ENCODE measurements around the gene HTR3A. TPM values are rescaled to one million over a fixed set of nuclear protein-coding genes. Genes with fewer than 3 reads are reported as not detected.

HTR3A gene
- polyA plus RNA-seq, 4 donors, result 0.06 to 5.7 TPM; not detected in 2

- H3K36me3 ChIP-seq (ENCODE audit: control insufficient read depth in 3 of 3, insufficient read depth in 2 of 3, low read depth in 1 of 3, low read length in 3 of 3), result no peaks in the 10 kb centered on the region
- H3K27me3 ChIP-seq (ENCODE audit: control insufficient read depth in 3 of 3, insufficient read depth in 3 of 3, low read length in 3 of 3), result peaks cover 0 to 4% (median 0%) of the 10 kb centered on the region in 3 donors
- no peak overlapping the region for H3K27ac ChIP-seq (ENCODE audit: low read depth in 1 of 3, low read length in 2 of 3)
- 39 to 56% (median 45%) methylated on average over 6 of the region's 6 CpGs for WGBS, 3 donors
- no peak overlapping the region for H3K4me3 ChIP-seq (ENCODE audit: low read depth in 1 of 3, low read length in 3 of 3)
- no peaks in the 10 kb centered on the region for H3K4me1 ChIP-seq (ENCODE audit: control insufficient read depth in 3 of 3, insufficient read depth in 2 of 3, low read depth in 1 of 3, low read length in 2 of 3)
- H3K9me3 ChIP-seq (ENCODE audit: control insufficient read depth in 2 of 2, insufficient read depth in 1 of 2, low read depth in 1 of 2, low read length in 1 of 2), result no peaks in the 10 kb centered on the region
- FAIRE-seq, result no peak
- DNase-seq, result no peak
Observed at GRCh38 chr11:114015117-114015516, 40.2 kb downstream of the HTR3A start.

DNA sequence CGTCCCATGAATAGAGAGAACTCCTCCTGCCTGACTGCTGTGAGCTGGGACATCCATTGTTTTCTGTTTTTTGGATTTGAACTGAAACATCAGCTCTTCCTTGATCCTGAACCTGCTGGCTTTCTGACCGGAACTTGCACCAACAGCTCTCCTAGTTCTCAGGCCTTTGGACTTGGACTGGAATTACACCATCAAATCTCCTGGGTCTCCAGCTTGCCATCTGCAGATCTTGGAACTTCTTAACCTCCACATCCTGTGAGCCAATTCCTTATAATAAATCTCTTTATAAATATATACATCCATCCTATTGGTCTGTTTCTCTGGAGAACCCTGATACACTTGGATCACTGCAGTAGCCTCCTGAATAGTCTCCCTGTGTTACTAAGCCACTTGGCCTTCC is 42.1 kb downstream of the HTR3A start:
- Histone ChIP-seq H3K27me3 (ENCODE audit: control insufficient read depth in 3 of 3, insufficient read depth in 3 of 3, low read length in 3 of 3) (peaks cover 0 to 4% (median 0%) of the 10 kb centered on the region in 3 donors), H3K36me3 (ENCODE audit: control insufficient read depth in 3 of 3, insufficient read depth in 2 of 3, low read depth in 1 of 3, low read length in 3 of 3) (no peaks in the 10 kb centered on the region), H3K4me3 (ENCODE audit: low read depth in 1 of 3, low read length in 3 of 3) (no peak overlapping the region), H3K9me3 (ENCODE audit: control insufficient read depth in 2 of 2, insufficient read depth in 1 of 2, low read depth in 1 of 2, low read length in 1 of 2) (no peaks in the 10 kb centered on the region), H3K27ac (ENCODE audit: low read depth in 1 of 3, low read length in 2 of 3) (no peak overlapping the region), H3K4me1 (ENCODE audit: control insufficient read depth in 3 of 3, insufficient read depth in 2 of 3, low read depth in 1 of 3, low read length in 2 of 3) (no peaks in the 10 kb centered on the region)
- FAIRE-seq (no peak), DNase-seq (no peak)
- 86 to 100% (median 91%) methylated on average over 2 of the region's 2 CpGs for WGBS, 3 donors

DNA sequence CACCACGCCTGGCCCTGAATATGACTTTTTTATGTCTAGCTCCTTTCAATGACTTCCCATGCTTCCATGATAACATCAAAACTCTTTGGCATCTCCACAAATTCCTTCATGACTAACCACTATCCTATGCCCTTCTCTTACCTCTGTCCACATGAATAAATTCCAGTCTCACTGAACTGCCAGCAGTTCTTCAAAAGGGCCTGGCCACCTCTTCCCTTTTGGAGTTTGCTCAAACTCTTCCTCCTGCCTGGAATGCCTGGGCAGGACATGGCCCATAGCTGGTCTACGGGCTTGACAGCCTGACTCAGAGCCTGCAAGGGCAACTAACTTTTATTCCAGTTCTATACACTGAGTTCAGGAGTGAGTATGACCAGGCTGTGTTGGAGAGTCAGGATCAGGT is 42.8 kb downstream of the HTR3A start:
- H3K27me3 ChIP-seq (ENCODE audit: control insufficient read depth in 3 of 3, insufficient read depth in 3 of 3, low read length in 3 of 3), result peaks cover 0 to 4% (median 0%) of the 10 kb centered on the region in 3 donors
- no peaks in the 10 kb centered on the region for H3K9me3 ChIP-seq (ENCODE audit: control insufficient read depth in 2 of 2, insufficient read depth in 1 of 2, low read depth in 1 of 2, low read length in 1 of 2)
- H3K4me3 ChIP-seq (ENCODE audit: low read depth in 1 of 3, low read length in 3 of 3), result no peak overlapping the region
- H3K27ac ChIP-seq (ENCODE audit: low read depth in 1 of 3, low read length in 2 of 3), result no peak overlapping the region
- FAIRE-seq, result no peak
- no peak for DNase-seq
- no peaks in the 10 kb centered on the region for H3K4me1 ChIP-seq (ENCODE audit: control insufficient read depth in 3 of 3, insufficient read depth in 2 of 3, low read depth in 1 of 3, low read length in 2 of 3)
- no peaks in the 10 kb centered on the region for H3K36me3 ChIP-seq (ENCODE audit: control insufficient read depth in 3 of 3, insufficient read depth in 2 of 3, low read depth in 1 of 3, low read length in 3 of 3)
- 48 to 68% (median 49%) methylated on average over 2 of the region's 2 CpGs for WGBS, 3 donors

DNA sequence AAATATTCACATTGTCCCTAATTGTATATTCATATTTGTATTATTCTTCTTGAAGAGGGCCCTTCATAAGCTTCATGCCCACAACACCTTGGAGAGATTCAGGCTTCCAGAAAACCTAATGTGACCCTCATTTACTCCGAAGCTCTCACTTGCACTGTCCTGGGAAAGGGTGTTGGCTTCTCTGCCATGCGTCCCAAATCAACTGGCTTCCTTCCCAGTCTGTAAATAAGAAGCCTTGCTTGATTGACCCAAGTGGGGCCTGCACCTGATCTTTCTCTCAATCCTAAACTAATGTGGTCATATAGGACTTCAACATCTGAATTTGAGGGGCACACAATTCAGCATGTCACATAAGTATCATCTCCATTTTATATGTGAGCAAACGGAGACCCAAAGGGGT is 44.1 kb downstream of the HTR3A start:
- FAIRE-seq (no peak), DNase-seq (no peak)
- Histone ChIP-seq H3K4me3 (ENCODE audit: low read depth in 1 of 3, low read length in 3 of 3) (no peak overlapping the region), H3K4me1 (ENCODE audit: control insufficient read depth in 3 of 3, insufficient read depth in 2 of 3, low read depth in 1 of 3, low read length in 2 of 3) (no peaks in the 10 kb centered on the region), H3K36me3 (ENCODE audit: control insufficient read depth in 3 of 3, insufficient read depth in 2 of 3, low read depth in 1 of 3, low read length in 3 of 3) (no peaks in the 10 kb centered on the region), H3K27me3 (ENCODE audit: control insufficient read depth in 3 of 3, insufficient read depth in 3 of 3, low read length in 3 of 3) (peaks cover 0 to 4% (median 0%) of the 10 kb centered on the region in 3 donors), H3K27ac (ENCODE audit: low read depth in 1 of 3, low read length in 2 of 3) (no peak overlapping the region), H3K9me3 (ENCODE audit: control insufficient read depth in 2 of 2, insufficient read depth in 1 of 2, low read depth in 1 of 2, low read length in 1 of 2) (no peaks in the 10 kb centered on the region)
- 42 to 68% (median 53%) methylated on average over 3 of the region's 3 CpGs for WGBS, 3 donors

DNA sequence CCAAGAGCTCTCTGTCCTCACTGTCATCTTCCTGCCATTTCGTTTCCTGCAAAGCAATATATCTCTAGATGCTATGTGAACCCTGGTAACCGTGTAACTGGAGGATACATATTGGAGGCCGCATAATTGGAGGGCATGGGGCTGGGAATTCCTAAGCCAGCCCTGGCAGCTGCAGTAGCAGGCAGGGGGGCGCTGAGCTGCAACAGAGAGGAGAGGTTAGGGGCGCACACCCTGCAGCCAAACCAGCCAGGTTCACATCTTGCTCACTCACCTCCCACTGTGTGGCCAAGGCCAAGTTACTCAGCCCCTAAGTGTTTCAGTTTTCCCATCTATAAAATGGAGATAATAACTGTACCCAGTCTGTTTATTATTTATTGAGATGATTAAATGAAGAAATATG is 44.7 kb downstream of the HTR3A start:
- no peak for FAIRE-seq
- Histone ChIP-seq H3K27ac (ENCODE audit: low read depth in 1 of 3, low read length in 2 of 3) (no peak overlapping the region), H3K36me3 (ENCODE audit: control insufficient read depth in 3 of 3, insufficient read depth in 2 of 3, low read depth in 1 of 3, low read length in 3 of 3) (no peaks in the 10 kb centered on the region), H3K27me3 (ENCODE audit: control insufficient read depth in 3 of 3, insufficient read depth in 3 of 3, low read length in 3 of 3) (peaks cover 0 to 4% (median 0%) of the 10 kb centered on the region in 3 donors), H3K9me3 (ENCODE audit: control insufficient read depth in 2 of 2, insufficient read depth in 1 of 2, low read depth in 1 of 2, low read length in 1 of 2) (no peaks in the 10 kb centered on the region), H3K4me1 (ENCODE audit: control insufficient read depth in 3 of 3, insufficient read depth in 2 of 3, low read depth in 1 of 3, low read length in 2 of 3) (no peaks in the 10 kb centered on the region), H3K4me3 (ENCODE audit: low read depth in 1 of 3, low read length in 3 of 3) (no peak overlapping the region)
- 83 to 92% (median 89%) methylated on average over 5 of the region's 5 CpGs for WGBS, 3 donors
- no peak for DNase-seq

DNA sequence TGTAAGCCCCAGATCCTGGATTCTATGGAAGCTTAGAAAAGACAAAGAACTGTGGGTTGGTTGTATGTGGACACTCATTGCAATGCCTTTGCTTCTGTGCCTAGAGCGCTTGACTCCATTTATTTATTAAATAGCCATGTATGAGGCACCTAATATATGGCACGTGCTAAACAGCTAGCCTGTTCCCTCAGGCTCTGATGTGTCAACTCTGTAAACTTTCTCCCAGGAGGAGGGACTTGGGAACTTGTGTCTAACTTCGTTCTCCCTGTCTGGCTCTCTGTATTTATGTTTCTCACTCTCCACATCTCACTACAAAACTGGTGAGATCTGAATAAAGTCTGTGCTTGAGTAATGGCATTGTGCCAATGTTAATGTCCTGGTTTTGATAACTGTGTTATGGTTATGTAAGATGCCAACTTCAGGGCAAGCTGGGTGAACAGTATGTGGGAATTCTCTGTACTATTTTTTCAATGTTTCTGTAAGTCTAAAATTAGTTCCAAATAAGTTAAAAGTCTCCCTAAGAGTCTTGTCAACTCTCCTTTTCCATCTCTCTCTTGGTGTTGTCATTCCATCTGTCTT is 50.5 kb downstream of the HTR3A start:
- Histone ChIP-seq H3K9me3 (ENCODE audit: control insufficient read depth in 2 of 2, insufficient read depth in 1 of 2, low read depth in 1 of 2, low read length in 1 of 2) (no peaks in the 10 kb centered on the region), H3K36me3 (ENCODE audit: control insufficient read depth in 3 of 3, insufficient read depth in 2 of 3, low read depth in 1 of 3, low read length in 3 of 3) (no peaks in the 10 kb centered on the region), H3K27ac (ENCODE audit: low read depth in 1 of 3, low read length in 2 of 3) (no peak overlapping the region), H3K4me1 (ENCODE audit: control insufficient read depth in 3 of 3, insufficient read depth in 2 of 3, low read depth in 1 of 3, low read length in 2 of 3) (no peaks in the 10 kb centered on the region), H3K27me3 (ENCODE audit: control insufficient read depth in 3 of 3, insufficient read depth in 3 of 3, low read length in 3 of 3) (peaks cover 0 to 6% (median 0%) of the 10 kb centered on the region in 3 donors), H3K4me3 (ENCODE audit: low read depth in 1 of 3, low read length in 3 of 3) (no peak overlapping the region)
- DNase-seq (no peak), FAIRE-seq (no peak)
- WGBS, 3 donors, result 55 to 71% (median 61%) methylated on average over 3 of the region's 3 CpGs

DNA sequence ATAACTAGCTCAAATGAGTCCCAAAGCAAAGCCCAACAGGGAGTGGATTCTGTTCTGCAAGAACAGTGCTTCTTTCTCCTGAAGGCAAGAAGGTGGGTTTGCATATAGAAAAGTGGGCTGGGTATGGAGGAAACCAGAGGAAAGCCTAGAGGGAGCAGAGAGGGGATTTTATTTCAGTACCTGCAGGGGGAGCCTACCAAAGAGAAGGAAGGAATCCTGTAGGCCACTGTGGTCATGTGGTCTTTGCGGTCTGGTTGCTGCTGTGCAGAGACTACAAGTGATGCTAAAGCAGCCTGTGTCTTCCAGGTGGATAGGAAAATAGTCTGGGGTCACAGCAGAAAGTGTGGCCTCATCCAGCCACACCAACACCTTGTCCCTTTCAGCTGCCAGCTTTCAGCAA is 51.4 kb downstream of the HTR3A start:
- H3K36me3 ChIP-seq (ENCODE audit: control insufficient read depth in 3 of 3, insufficient read depth in 2 of 3, low read depth in 1 of 3, low read length in 3 of 3), result no peaks in the 10 kb centered on the region
- peaks cover 0 to 6% (median 0%) of the 10 kb centered on the region in 3 donors for H3K27me3 ChIP-seq (ENCODE audit: control insufficient read depth in 3 of 3, insufficient read depth in 3 of 3, low read length in 3 of 3)
- no peaks in the 10 kb centered on the region for H3K4me1 ChIP-seq (ENCODE audit: control insufficient read depth in 3 of 3, insufficient read depth in 2 of 3, low read depth in 1 of 3, low read length in 2 of 3)
- WGBS, 3 donors, result 32 to 67% (median 46%) methylated on average over 1 of the region's 1 CpG
- H3K9me3 ChIP-seq (ENCODE audit: control insufficient read depth in 2 of 2, insufficient read depth in 1 of 2, low read depth in 1 of 2, low read length in 1 of 2), result no peaks in the 10 kb centered on the region
- H3K27ac ChIP-seq (ENCODE audit: low read depth in 1 of 3, low read length in 2 of 3), result no peak overlapping the region
- FAIRE-seq, result no peak
- DNase-seq, result no peak
- no peak overlapping the region for H3K4me3 ChIP-seq (ENCODE audit: low read depth in 1 of 3, low read length in 3 of 3)

GRCh38 chr11:114027391-114027790 is 52.5 kb downstream of the HTR3A start:
- FAIRE-seq (no peak), DNase-seq (no peak)
- H3K27ac ChIP-seq (ENCODE audit: low read depth in 1 of 3, low read length in 2 of 3), result no peak overlapping the region

DNA sequence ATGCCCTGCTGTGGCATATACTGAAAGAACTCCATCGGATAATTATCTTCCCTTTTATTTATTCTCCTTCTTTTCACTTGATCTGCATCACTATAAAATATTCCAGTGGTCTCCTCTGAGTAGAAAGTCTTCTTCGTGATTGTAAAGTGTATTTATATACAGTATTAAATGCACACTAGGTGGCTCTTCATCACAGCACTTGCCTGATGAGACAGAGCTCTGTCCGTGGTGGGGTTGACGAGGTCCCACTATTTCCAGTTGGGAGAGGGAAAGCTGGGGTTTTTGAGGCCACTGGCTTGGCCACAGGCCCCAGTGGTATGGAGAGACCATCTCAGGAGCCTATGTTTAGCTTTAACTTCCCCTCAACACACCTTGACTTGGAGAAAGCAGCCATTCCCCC is 53.0 kb downstream of the HTR3A start:
- FAIRE-seq, result no peak

More at GRCh38 chr11:114027391-114027790, 52.5 kb downstream of the HTR3A start:
- Histone ChIP-seq H3K9me3 (ENCODE audit: control insufficient read depth in 2 of 2, insufficient read depth in 1 of 2, low read depth in 1 of 2, low read length in 1 of 2) (no peaks in the 10 kb centered on the region), H3K4me1 (ENCODE audit: control insufficient read depth in 3 of 3, insufficient read depth in 2 of 3, low read depth in 1 of 3, low read length in 2 of 3) (no peaks in the 10 kb centered on the region), H3K4me3 (ENCODE audit: low read depth in 1 of 3, low read length in 3 of 3) (no peak overlapping the region), H3K36me3 (ENCODE audit: control insufficient read depth in 3 of 3, insufficient read depth in 2 of 3, low read depth in 1 of 3, low read length in 3 of 3) (no peaks in the 10 kb centered on the region), H3K27me3 (ENCODE audit: control insufficient read depth in 3 of 3, insufficient read depth in 3 of 3, low read length in 3 of 3) (peaks cover 0 to 6% (median 0%) of the 10 kb centered on the region in 3 donors)
- WGBS, 3 donors, result 63 to 80% (median 73%) methylated on average over 11 of the region's 11 CpGs

More for the DNA sequence above, 53.0 kb downstream of the HTR3A start:
- H3K9me3 ChIP-seq (ENCODE audit: control insufficient read depth in 2 of 2, insufficient read depth in 1 of 2, low read depth in 1 of 2, low read length in 1 of 2), result no peaks in the 10 kb centered on the region
- H3K27ac ChIP-seq (ENCODE audit: low read depth in 1 of 3, low read length in 2 of 3), result no peak overlapping the region
- H3K36me3 ChIP-seq (ENCODE audit: control insufficient read depth in 3 of 3, insufficient read depth in 2 of 3, low read depth in 1 of 3, low read length in 3 of 3), result no peaks in the 10 kb centered on the region
- peaks cover 0 to 6% (median 0%) of the 10 kb centered on the region in 3 donors for H3K27me3 ChIP-seq (ENCODE audit: control insufficient read depth in 3 of 3, insufficient read depth in 3 of 3, low read length in 3 of 3)
- 38 to 48% (median 44%) methylated on average over 4 of the region's 4 CpGs for WGBS, 3 donors
- no peak overlapping the region for H3K4me3 ChIP-seq (ENCODE audit: low read depth in 1 of 3, low read length in 3 of 3)
- DNase-seq, result no peak
- no peaks in the 10 kb centered on the region for H3K4me1 ChIP-seq (ENCODE audit: control insufficient read depth in 3 of 3, insufficient read depth in 2 of 3, low read depth in 1 of 3, low read length in 2 of 3)

All from small intestine (tissue), 7 donors.